NCI-H226 (cell line): ENCODE data around the gene LAMC2.
A peak's percentile ranks its signal among the peaks of the same experiment; 100 is the strongest.

Experiments used
- DNase-seq: peaks from one replicate; pipeline ENCODE4 v3.0.0-alpha.2; 2015

LAMC2 gene

DNA sequence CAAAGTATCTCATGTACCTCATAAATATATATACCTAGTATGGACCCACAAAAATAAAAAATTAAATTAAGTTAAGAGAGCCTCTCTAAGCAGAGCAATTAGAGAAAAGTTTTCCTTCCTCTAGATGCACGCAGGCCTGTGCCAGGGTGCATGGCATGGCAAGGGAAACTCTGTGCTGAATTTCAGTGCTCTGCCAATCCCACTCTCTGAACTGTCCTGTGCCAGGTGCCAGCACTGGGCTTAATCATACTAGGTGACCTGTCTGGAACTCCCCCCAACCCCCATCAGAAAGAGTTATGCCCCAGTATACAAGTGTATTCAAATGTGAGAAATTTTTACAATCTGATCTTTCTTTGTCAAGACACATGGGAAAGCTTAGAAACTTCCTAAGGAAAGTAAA, 10.4 kb upstream of the LAMC2 start:
- no peak for DNase-seq

DNA sequence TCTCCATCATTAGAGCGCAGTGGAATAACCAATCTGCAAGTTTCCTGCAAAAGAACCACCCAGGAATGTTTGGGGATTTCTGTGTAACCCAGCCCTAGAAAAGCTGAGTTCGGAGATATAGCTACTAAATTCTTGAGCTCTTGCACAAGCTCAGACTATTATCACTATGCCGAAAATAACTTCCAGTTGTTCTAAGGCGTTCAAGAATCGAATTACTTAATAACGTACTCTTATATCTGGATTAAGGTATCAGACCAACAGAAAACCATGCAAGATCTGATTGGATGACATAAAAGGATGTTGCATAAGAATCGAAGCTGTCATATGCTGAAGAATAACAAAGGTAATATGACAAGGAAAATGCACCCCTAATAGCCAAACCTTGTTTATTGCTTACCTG, 7.5 kb upstream of the LAMC2 start:
- no peak for DNase-seq

DNA sequence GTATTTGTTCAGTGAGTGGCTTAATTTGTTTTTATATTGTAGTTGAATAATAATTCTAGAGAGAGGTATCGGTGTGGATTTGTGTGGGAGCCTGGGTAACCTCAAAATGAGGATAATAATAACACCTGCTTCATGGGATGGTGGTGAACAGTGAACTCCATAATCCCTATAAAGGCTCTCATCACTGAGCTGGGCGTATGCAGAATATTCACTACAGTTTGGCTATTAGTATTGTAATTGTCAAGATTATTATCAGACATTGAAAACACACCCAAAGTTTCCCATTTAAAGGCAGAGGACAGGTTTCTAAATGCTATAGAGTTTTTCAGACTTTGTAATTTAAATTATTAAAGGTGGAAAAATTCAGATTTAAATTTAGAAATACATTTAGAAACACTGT, 7.0 kb upstream of the LAMC2 start:
- DNase-seq = no peak

DNA sequence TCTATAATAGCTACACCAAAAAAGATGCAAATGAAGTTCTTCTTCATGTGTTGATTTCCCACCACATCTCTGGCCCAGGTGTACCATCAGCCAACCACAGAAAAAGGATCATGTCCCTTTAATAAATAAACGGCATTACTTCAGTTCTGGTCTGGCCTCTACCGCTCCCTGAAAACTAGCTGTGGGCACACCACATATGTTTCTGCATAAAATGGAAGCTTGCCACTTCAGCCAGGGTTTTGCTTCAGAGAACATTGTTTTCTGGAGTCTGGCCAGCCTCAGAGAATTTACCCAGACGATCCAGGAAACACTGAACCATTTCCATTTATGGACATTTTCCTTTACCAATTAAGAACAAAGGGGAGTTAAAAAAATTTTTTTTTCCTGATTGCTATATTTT, 5.8 kb upstream of the LAMC2 start:
- peak; percentile 75 for DNase-seq

DNA sequence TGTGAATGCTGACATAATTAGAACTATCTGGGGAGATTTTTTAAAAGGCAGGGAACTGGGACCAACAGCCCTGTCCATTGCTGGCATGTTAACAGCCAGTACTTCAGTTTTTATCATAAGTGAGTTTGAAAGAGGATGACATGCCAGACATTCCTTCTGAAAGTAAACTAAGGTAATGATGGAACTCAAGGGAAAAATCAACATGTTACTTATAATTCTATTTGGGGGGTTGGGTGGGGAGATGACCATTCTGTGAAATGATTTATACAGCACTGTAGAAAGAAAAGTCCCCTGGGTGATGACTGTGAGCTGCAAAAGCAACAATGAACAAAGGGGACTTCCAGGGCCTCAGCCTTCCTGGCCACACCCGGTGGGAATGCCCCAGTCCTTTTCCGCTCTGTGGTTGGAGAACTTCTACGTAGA, 5.4 kb upstream of the LAMC2 start:
- peak; percentile 55 for DNase-seq

DNA sequence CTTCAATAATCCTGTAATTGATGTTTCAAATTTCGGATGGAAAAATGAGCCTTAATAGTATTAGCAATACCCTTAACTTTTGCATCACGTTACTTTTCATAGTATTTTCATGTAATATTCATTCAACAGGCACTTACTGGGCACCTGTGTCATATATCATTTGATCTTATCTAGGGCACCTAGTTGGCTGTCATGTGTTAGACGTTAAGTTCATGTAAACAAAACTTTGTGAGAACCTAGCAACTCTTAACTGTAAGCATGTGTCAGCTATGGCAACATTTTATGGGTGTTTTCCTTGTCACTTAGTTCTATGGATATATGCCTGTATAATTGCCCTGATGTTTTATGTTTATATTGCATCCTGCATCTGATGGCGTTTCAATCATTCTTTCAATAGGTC, 777 bp downstream of the LAMC2 start:
- DNase-seq = no peak

DNA sequence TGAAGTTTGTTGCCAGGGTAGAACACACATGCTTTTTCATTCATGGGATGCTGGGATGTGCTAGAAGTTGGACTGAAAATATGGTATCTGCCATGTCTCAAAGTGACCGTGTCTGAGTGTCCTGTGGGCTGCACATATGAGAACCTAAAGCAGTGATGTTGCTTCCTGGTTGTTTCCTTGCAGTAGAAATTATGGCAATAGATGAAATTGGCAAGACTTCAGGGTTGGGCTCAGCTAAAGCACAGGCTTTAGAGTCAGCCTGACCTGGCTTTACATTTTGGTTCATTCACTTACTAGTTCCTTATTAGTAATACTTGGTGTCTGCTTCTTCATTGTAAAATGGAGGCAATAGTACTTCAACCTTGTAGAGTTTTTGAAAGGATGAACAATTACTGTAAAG, 2.2 kb downstream of the LAMC2 start:
- no peak for DNase-seq

DNA sequence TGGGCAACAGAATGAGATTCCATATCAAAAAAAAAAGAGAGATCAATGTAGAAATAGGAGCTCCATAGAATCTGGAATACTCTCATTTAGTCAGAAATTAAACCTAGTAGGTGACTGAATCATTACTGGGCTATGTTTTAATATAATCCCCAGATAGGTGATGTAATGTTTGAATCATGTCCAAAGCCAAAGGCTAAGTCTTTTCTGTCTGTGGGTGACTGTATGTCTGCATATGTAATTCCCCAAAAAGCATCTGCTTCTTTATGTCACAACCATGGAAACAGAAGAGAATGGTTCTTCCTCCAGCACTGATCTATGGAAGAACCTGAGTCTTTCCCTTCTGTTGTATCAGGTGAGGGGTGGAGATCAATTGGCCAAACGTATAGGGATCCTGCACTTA, 5.8 kb downstream of the LAMC2 start:
- DNase-seq = peak; percentile 66

DNA sequence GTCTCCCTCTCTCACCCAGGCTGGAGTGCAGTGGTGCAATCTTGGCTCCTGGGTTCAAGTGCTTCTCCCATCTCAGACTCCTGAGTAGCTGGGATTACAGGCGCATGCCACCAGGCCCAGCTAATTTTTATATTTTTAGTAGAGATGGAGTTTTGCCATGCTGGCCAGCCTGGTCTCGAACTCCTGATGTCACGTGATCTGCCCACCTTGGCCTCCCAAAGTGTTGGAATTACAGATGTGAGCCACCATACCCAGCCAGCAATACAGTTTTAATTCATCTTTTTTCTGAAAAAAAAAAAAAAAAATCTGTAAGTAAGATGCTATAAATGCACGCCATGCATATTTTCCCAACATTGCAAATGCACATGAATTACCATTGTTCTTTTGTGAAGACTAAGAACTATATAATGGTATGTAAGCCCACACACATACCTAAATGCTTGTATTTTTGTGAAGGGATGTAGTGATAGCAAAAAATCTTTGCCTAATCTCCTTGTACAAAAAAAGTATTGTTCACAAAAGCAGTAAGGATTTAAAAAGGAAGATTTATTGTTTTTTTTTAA, 8.0 kb downstream of the LAMC2 start:
- no peak for DNase-seq

DNA sequence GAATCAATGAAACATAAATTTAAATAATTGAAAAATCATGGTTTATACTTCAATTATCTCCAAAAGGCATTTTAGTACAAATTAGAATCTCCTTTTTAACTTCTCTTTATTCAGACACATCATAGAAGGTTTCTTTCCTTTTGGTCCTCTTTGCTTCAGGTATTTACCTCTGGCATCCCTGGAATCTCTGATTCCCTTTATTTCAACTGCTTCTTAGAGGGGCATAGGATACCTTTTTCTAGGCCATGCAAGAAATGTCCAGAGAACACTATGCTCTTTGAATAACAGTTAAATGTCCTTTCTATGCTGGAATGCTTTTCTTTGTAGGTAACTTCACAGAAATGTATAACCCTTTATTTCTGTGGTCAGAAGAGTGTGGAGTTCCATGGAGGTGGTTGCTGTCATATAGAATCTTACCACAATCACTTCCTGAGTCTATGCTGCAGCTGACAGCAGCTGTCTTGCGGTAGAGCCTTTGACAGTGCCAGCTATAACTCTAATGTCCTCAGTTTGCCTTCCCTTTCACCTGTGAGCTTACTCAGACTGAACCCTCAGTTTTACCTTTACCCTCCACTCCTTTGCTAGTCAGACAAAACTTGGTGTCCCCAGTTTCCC, 8.6 kb downstream of the LAMC2 start:
- DNase-seq = no peak

DNA sequence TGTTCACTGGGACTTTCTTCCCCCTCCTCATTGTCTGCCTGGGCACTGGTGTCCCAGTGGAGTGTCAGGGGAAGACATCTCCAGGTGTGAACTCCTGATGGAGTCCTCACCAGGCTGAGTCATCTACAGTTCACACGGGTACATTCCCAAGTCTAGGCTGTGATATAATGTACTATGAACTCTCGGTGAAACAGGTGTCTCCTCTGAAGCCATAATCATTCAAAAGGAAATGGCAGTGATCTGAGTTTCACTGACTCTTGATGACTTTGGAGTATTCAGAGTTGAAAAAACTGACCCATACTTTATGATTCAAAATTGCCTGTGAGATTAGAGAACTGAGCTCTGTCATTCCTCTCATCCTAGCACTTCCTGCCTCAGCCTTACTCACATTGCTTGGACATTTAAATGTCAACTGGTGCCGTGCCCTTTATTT, 9.1 kb downstream of the LAMC2 start:
- DNase-seq = peak; percentile 43

DNA sequence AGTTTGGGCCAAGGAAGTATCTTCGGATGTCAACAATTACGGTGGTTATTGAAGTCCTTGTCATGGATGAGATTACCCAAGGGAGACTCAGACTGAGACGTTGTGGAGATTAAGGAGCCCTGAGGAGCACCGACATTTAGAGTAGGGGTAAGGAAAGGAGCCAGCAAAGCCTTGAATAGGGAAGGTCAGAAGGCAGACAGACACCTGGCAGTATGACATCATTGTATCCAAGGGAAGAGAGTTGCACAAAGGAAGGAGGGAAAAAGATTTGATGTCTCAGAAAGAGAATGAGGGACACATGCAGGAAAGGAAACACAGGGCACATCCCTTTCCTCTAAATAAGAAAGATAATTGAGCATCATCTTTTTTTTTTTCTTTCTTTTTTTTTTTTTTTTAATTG, 11.7 kb downstream of the LAMC2 start:
- no peak for DNase-seq

DNA sequence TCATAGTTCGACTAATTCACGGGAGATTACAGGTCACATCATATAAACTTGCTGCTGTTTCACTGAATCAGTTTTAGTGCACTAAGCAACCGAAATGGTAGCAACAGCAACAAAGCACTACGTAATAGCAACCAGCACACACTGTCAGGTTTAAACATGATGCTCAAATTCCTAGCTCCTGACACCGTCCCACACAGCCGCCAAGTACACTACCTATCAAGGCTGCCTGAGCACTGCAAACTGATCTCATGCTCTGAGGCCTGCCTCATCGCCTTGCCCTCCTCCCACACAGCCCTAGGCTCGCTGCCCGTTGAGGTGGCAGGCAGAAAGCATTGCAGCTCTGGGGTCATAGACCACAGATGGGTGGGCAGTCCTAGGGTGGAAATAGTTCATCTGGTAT, 12.4 kb downstream of the LAMC2 start:
- peak; percentile 100 for DNase-seq

DNA sequence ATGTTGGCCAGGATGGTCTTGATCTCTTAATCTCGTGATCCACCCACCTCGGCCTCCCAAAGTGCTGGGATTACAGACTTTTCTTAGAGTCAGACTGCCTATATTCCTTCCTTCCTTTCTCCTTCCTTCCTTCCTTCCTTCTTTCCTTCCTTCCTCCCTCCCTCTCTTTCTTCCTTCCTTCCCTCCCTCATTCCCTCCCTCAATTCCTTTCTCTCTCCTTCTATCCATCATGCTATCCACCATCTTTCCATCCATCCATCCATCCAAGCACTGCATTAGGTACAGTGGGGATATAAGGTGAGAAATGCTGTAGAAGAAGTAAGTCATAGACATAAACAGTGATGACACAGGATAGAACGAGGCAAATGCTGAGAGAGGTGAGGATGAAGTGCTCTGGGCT, 13.2 kb downstream of the LAMC2 start:
- DNase-seq = no peak

DNA sequence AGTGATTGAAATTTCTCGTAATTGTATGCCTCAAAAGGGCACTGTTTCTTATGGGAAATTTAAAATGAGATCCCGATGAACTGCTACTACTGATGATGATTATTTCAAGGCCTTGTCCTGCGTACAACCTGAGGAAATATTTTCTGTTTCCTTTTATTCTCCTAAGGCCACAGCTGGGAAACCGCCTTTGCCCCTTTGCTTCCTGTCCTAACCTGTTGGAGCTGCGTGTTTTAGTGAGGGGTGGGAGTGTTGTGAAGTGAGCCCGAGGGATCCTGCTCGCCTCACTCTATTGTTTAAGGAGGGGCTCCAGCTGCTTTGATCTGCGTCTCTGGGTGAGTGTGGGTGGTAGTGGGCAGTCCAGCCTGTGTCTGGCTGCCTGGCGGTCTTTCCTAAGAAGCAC, 14.4 kb downstream of the LAMC2 start:
- no peak for DNase-seq

DNA sequence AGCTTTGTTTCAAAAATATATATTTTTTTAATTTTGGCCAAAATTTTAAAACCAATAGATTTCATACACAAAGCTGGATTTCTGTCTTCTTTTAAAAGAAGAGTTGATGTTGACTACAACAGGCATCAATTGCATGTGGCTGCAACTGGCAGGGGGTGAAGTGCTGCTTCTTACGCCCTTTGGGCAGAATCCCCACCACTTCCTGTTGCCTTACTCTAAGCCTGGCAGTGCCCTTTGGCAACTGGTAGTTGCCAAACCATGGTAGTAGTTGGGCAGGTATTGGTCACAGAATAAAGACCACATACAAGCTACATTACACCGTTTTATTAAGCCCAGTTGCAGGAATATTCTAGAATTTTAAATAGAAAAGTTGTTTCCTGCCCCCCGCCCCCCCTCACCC, 17.0 kb downstream of the LAMC2 start:
- DNase-seq = no peak

DNA sequence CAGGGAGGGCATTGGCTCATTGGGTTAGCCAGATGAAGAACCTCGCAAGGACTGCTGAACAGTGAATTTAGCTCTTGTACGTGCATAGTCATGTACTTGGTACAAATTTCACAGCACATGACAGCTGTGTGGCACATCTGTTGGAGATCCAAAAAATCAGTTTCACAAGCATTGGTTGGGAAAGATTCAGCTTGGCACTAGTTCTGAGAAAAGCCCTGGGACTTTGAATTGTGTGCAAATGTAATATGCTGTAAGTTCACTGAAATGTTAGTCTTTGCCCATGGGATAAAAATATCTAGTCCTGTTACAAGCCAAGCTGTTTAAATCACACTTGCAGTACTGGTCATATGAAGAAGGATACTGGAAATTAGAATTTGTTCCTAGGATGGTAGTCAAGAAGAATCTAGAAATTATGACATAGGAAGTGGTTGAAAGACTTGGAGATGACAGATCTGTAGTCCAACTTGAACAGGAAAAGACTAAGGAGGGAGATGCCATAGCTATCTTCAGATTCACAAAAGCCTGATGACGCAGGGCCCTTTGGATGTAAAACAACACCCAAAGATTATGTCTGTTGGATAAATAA, 19.2 kb downstream of the LAMC2 start:
- peak; percentile 55 for DNase-seq

DNA sequence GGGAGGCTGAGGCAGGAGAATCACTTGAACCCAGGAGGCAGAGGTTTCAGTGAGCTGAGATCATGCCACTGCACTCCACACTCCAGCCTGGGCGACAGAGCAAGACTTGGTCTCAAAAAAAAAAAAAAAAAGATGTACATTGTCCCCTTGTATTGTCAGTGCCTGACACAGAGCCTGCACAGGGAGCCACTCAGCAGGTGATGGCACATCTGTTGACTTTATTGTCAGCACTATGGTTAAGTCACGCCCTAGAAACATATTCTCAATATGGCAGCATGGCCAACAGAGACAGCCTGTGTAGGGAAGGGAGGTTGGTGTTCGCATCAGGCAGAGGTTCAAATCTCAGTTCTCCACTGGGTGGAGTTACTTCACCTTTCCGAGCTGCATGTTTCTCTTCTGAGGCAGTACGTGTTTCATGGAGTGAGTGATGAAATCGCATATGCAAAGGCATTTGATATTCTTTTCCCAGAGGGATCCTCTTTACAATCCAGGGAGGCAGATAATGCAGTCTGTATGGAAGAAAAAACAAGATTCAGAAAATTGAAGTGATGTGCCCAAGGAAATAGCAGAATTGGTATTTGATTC, 20.6 kb downstream of the LAMC2 start:
- peak; percentile 41 for DNase-seq

DNA sequence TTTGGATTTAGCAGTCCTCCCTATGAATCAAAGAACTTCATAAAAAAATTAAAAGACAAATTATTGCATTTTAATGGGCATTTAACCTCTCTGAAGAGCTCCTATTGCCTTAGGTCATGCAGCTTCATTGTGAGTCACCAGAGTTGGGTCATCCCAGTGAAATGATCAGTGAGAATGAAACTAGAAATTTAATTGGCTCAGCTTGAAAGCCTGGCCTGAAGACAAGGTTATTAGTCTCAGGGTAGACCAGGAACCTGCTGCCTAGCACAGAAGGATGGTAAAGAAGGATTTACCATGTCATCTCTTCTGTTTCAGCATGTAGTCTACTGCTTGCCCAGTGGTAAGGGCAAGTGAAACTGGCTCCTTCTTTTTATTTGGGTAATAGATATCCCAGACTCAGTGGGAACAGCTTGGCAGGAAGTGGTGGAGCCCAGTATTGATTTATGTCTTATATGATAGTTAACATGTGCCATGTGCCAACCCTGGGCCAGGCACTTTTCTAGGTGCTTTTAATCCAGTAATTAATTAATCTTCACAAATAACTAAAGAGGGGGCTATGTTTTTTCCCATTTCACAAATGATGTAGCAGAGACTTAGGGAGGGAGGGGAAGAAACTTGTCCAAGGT, 23.6 kb downstream of the LAMC2 start:
- peak; percentile 87 for DNase-seq

DNA sequence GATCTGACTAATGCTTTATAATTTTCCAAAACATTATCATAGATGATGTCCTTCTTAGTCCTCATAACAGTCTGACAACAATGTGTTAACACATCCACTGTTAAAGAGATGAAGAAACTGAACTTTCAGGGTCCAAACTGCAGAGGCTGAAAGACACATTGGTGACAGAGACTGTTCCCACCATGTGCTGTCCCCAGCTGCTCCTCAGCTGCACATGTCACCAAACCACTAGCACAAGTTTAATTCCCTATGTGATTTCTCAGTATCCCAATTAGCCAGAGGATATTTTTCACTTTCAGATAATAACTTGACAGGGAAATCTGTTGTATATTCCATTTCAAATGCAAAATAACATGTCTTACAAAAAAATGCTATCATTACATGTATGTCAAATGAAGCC, 24.6 kb downstream of the LAMC2 start:
- no peak for DNase-seq

DNA sequence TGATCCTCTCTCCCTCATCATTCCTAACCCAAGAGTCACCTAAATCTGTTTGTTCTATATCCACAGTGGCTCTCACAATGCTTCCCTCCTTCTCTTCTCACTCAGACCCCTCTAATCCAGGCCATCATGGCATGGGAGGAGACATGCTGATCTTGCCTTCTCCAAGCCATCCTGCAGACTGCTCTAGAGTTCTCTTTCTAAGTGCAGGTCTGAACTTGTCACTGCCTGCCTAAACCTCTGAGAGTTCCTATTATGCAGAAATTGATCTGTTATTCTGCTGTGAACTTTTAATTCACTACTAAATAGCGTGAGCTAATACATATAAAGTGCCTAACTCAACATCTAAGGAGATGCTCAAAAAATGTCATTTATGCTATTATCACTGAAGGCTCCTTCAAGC, 26.8 kb downstream of the LAMC2 start:
- no peak for DNase-seq

DNA sequence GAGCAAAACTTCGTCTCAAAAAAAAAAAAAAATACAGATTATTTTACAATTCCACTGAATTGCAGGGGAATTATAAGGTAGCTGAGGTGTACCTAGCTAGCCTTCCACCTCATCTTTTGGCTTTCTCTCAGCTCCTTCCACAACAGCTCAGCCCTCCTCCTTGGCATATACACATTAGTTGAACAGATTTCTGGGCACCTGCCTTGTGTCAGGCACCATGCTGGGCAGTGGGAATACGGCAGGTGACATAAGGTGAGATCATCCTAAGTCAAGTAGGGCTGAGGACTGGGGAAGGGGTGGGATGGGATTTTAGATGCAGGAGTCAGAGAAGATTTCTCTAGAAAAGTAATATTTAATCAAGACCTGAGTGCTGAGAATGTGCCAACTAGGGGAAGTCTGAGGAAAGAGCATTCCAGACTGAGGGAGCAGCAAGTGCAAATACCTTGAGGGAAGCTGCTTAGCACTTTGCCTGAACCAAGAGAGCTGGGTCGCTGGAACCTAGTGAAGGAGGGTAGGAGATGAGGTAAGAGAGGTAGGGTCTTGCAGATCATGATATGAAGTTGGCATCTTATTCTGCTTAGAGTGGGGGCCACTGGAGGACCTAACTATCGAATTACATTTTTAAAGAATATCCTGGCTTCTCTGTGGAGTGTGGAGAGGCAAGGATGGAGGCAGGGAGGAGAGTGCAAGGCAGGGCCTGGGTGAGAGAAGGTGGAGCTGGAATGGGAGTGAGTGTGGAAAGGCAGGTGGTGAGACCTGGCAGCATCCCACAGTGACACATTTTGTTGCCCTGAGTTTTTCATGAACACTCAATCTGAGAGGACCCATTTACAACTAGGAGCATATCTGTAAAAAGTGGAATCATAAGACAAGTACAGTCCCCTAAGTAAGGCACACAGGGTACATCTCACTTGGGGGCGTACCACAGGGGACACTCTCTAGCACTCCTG, 28.2 kb downstream of the LAMC2 start:
- DNase-seq = peak; percentile 19
